Central memory CD8-positive, alpha-beta T cell (primary cell): ENCODE data around the gene AKAP8L.
"Not testable (repeated sequence)": the region's sequence is repeated elsewhere in the genome, so short reads cannot be mapped to it uniquely, and the experiment has no call there.

Source experiments
- ATAC-seq: fragments of 150-1000 bp; cut with Tn5 transposase; replicated peaks from 2 replicates; pipeline ENCODE4 v1.10.0; 2022; ENCODE audit warnings: mild to moderate bottlenecking, moderate FRiP score, moderate number of reproducible peaks; ENCODE audit not compliant: poor library complexity, severe bottlenecking; ENCODE audit errors: extremely low read depth
- DNase-seq, 2 donors: peaks; one replicate each; pipeline ENCODE4 v3.0.0; 2021; ENCODE audit warnings: low spot score in 2 of 2
- H3K27ac Mint-ChIP-seq: one replicate; pipeline ENCODE4 v1.8.0; 2022; ENCODE audit warnings: low read depth, mild to moderate bottlenecking, moderate library complexity, mixed read lengths
- H3K27me3 Mint-ChIP-seq: one replicate; pipeline ENCODE4 v1.8.0; 2022; ENCODE audit warnings: mixed read lengths
- H3K36me3 Mint-ChIP-seq: one replicate; pipeline ENCODE4 v1.8.0; 2022; ENCODE audit warnings: mild to moderate bottlenecking, moderate library complexity, mixed read lengths; ENCODE audit not compliant: insufficient read depth
- H3K4me1 Mint-ChIP-seq: one replicate; pipeline ENCODE4 v1.8.0; 2022; ENCODE audit warnings: mixed read lengths
- H3K4me3 Mint-ChIP-seq: one replicate; pipeline ENCODE4 v1.8.0; 2022; ENCODE audit warnings: mild to moderate bottlenecking, moderate library complexity, mixed read lengths
- H3K9me3 Mint-ChIP-seq: one replicate; pipeline ENCODE4 v1.8.0; 2022; ENCODE audit warnings: mixed read lengths

The AKAP8L gene

GRCh38 chr19:15411351-15411750, 7.4 kb downstream of the AKAP8L start:
- peaks cover 27% of the 10 kb centered on the region for H3K4me1 Mint-ChIP-seq
- not testable (repeated sequence) for ATAC-seq, H3K27ac Mint-ChIP-seq, H3K27me3 Mint-ChIP-seq, H3K4me3 Mint-ChIP-seq, H3K9me3 Mint-ChIP-seq, DNase-seq
- H3K36me3 Mint-ChIP-seq, result peaks cover 21% of the 10 kb centered on the region

GRCh38 chr19:15404780-15405211, 14.0 kb downstream of the AKAP8L start:
- H3K9me3 Mint-ChIP-seq, result no peaks in the 10 kb centered on the region
- ATAC-seq (no peak), DNase-seq (no peak)
- H3K4me3 Mint-ChIP-seq, result no peak overlapping the region
- H3K4me1 Mint-ChIP-seq, result peaks cover 36% of the 10 kb centered on the region
- peaks cover 30% of the 10 kb centered on the region for H3K36me3 Mint-ChIP-seq
- H3K27me3 Mint-ChIP-seq, result no peaks in the 10 kb centered on the region
- H3K27ac Mint-ChIP-seq, result peak overlapping the region; percentile 80

DNA sequence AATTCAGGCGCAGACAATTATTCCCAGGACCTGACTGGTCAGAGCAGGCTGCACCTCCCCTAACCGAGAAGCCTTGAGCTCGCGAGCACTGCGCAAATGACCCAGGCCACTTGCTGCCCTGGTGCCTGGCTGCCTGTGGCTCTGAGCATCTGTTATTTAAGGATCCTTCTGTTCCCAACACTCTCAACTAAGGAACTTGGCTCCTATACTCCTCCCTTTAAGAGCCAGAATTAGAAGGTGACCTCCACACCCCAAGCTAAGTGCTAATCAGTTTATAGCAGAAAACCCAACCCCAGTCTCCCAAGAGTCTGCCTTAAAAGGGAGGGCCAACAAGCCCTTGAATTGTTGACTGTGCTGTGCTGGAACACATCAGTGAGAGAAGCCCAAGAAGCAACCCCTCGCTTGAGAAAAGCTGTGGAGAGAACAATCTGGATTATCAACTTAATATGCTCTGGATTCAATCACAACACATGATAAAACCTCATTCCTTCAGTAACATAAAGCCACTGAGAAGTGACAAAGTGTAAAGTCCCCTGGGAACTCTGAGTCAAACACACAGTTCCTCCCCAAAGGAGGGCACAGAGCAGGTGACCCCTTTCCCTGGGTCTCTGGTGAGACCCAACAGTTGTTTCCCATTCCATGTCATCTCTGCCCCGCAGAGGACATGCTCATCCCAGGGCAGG, 14.6 kb downstream of the AKAP8L start:
- Mint-ChIP-seq H3K4me3 (no peak overlapping the region), H3K36me3 (peaks cover 34% of the 10 kb centered on the region), H3K27ac (peak overlapping the region; percentile 80), H3K4me1 (peaks cover 36% of the 10 kb centered on the region), H3K9me3 (no peaks in the 10 kb centered on the region), H3K27me3 (no peaks in the 10 kb centered on the region)
- no peak for ATAC-seq
- no peak for DNase-seq

DNA sequence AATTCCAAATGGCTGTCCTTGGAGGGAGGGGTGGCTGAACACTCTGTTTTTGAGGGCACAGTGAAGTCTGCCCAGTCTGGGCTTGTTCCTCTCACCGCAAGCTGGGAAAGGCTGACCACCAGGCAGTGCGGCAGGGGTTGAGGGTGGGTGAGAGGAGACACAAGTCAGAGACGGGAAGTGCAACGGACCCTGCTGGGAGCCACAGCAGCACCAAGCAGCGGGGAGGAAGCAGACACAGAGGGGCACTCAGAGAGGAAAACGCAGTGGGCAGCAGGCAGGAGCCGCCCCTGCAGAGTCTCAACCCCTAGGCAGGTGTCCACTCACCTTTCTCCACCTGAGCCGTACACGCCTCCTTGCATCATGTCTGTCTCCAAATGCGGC, 15.6 kb downstream of the AKAP8L start:
- Mint-ChIP-seq H3K4me1 (peaks cover 36% of the 10 kb centered on the region), H3K9me3 (no peaks in the 10 kb centered on the region), H3K27ac (peak overlapping the region; percentile 29), H3K36me3 (peaks cover 35% of the 10 kb centered on the region), H3K27me3 (no peaks in the 10 kb centered on the region), H3K4me3 (no peak overlapping the region)
- ATAC-seq (no peak), DNase-seq (no peak)

GRCh38 chr19:15402411-15403150, 16.2 kb downstream of the AKAP8L start:
- no peak for ATAC-seq
- no peak overlapping the region for H3K4me3 Mint-ChIP-seq
- peaks cover 31% of the 10 kb centered on the region for H3K4me1 Mint-ChIP-seq
- H3K27ac Mint-ChIP-seq, result peak overlapping the region; percentile 29
- no peak for DNase-seq
- H3K27me3 Mint-ChIP-seq, result no peaks in the 10 kb centered on the region
- H3K36me3 Mint-ChIP-seq, result peaks cover 35% of the 10 kb centered on the region
- no peaks in the 10 kb centered on the region for H3K9me3 Mint-ChIP-seq

DNA sequence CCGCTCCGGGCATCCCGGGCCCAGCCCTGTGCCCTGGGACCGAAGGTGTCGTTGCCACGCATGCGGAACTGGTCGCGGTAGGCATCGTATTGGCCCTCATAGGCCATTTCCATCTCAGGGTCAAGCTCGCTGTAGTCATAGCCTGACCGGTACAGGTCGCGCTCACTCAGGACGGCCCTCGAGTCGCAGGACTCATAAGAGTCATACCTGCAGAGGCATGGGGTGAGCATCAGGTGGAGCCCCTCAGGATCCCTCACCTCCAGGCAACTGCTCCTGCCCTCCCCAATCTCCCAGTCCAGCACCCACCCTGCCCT, 17.4 kb downstream of the AKAP8L start:
- peaks cover 34% of the 10 kb centered on the region for H3K4me1 Mint-ChIP-seq
- H3K27me3 Mint-ChIP-seq, result no peaks in the 10 kb centered on the region
- peaks cover 43% of the 10 kb centered on the region for H3K36me3 Mint-ChIP-seq
- DNase-seq (no peak), ATAC-seq (no peak)
- H3K4me3 Mint-ChIP-seq, result no peak overlapping the region
- no peak overlapping the region for H3K27ac Mint-ChIP-seq
- H3K9me3 Mint-ChIP-seq, result no peaks in the 10 kb centered on the region

- Mint-ChIP-seq H3K4me3 (no peak overlapping the region), H3K9me3 (no peaks in the 10 kb centered on the region), H3K36me3 (peaks cover 45% of the 10 kb centered on the region), H3K4me1 (peaks cover 33% of the 10 kb centered on the region), H3K27me3 (no peaks in the 10 kb centered on the region), H3K27ac (no peak overlapping the region)
- ATAC-seq, result no peak
- DNase-seq, result no peak
These were observed 18.0 kb downstream of the AKAP8L start for GRCh38 chr19:15400521-15401396.

DNA sequence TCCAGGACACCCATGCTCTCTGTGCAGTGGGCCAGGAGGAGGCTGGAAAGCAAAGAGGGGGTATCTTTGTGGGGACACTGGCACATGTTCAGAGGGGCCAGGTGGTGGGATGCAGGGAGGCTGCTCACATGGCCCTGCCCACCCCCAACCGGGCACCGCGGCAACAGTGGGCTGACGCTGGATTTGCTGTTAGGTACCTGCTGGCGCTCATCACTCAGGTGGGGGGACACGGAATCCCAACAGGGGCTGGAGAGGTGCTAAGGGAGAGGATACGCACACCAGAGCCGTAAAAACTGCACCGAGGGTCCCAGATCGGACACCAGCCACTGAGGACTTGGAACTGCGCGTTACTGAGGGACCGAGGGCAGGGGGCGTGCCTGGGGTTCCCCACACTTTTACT, 19.2 kb downstream of the AKAP8L start:
- DNase-seq (no peak), ATAC-seq (no peak)
- Mint-ChIP-seq H3K27ac (no peak overlapping the region), H3K36me3 (peaks cover 41% of the 10 kb centered on the region), H3K4me3 (no peak overlapping the region), H3K9me3 (no peaks in the 10 kb centered on the region), H3K27me3 (no peaks in the 10 kb centered on the region), H3K4me1 (peaks cover 24% of the 10 kb centered on the region)

DNA sequence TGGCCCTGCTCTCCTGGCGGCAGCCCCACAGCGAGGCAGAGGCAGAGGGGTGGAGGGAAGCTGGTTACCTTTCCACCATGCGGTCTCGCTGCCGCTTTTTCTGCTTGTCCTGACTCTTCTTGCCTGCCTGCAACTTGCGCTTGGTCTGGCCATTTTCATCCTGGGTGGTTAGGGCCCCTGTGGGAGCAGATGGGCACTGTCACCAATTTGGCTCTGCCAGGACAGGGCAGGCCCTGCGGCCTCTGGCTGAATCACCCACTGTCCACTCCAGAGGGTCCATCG, 19.6 kb downstream of the AKAP8L start:
- H3K36me3 Mint-ChIP-seq, result peaks cover 43% of the 10 kb centered on the region
- no peak overlapping the region for H3K4me3 Mint-ChIP-seq
- no peak overlapping the region for H3K27ac Mint-ChIP-seq
- no peaks in the 10 kb centered on the region for H3K9me3 Mint-ChIP-seq
- ATAC-seq, result no peak
- DNase-seq, result no peak
- H3K27me3 Mint-ChIP-seq, result no peaks in the 10 kb centered on the region
- H3K4me1 Mint-ChIP-seq, result peaks cover 21% of the 10 kb centered on the region

- H3K27me3 Mint-ChIP-seq, result no peaks in the 10 kb centered on the region
- DNase-seq (no peak), ATAC-seq (no peak)
- H3K27ac Mint-ChIP-seq, result no peak overlapping the region
- no peaks in the 10 kb centered on the region for H3K9me3 Mint-ChIP-seq
- H3K36me3 Mint-ChIP-seq, result peaks cover 48% of the 10 kb centered on the region
- H3K4me1 Mint-ChIP-seq, result peaks cover 21% of the 10 kb centered on the region
- no peak overlapping the region for H3K4me3 Mint-ChIP-seq
These were observed 20.1 kb downstream of the AKAP8L start for GRCh38 chr19:15398501-15399233.

DNA sequence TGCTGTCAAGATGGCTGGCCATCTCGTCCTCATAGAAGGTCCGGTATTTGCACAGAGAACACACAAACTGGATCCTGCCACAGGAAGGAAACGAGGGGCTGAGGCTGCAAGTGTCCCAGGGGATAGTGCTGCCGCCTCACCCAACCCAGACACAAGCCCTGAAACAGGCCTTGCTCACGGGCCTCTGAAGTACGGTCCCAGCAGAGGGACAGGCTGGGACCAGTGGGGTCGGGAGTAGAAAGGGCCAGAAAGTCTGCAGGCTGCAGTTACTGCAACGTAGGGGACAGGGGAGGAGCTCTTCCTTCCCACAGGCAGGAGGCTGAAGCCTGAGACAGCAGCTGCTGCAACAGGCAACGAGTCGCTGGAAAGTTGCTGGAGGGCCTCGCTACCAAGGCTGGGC, 21.0 kb downstream of the AKAP8L start:
- H3K36me3 Mint-ChIP-seq, result peaks cover 56% of the 10 kb centered on the region
- H3K27me3 Mint-ChIP-seq, result no peaks in the 10 kb centered on the region
- H3K27ac Mint-ChIP-seq, result no peak overlapping the region
- no peak for DNase-seq
- H3K9me3 Mint-ChIP-seq, result no peaks in the 10 kb centered on the region
- H3K4me1 Mint-ChIP-seq, result peaks cover 17% of the 10 kb centered on the region
- no peak for ATAC-seq
- no peak overlapping the region for H3K4me3 Mint-ChIP-seq

- Mint-ChIP-seq H3K9me3 (no peaks in the 10 kb centered on the region), H3K4me3 (no peak overlapping the region), H3K27ac (no peak overlapping the region), H3K36me3 (peaks cover 59% of the 10 kb centered on the region), H3K4me1 (peaks cover 12% of the 10 kb centered on the region), H3K27me3 (no peaks in the 10 kb centered on the region)
- no peak for DNase-seq
- ATAC-seq, result no peak
These were observed 21.6 kb downstream of the AKAP8L start for GRCh38 chr19:15397236-15397635.
